Measurements from ENCODE around the gene TMBIM6. TPM values are rescaled to one million over a fixed set of nuclear protein-coding genes. Genes with fewer than 3 reads are reported as not detected.

The TMBIM6 gene
- total RNA-seq, 1 experiment from 2014 or later: 413 TPM

DNA sequence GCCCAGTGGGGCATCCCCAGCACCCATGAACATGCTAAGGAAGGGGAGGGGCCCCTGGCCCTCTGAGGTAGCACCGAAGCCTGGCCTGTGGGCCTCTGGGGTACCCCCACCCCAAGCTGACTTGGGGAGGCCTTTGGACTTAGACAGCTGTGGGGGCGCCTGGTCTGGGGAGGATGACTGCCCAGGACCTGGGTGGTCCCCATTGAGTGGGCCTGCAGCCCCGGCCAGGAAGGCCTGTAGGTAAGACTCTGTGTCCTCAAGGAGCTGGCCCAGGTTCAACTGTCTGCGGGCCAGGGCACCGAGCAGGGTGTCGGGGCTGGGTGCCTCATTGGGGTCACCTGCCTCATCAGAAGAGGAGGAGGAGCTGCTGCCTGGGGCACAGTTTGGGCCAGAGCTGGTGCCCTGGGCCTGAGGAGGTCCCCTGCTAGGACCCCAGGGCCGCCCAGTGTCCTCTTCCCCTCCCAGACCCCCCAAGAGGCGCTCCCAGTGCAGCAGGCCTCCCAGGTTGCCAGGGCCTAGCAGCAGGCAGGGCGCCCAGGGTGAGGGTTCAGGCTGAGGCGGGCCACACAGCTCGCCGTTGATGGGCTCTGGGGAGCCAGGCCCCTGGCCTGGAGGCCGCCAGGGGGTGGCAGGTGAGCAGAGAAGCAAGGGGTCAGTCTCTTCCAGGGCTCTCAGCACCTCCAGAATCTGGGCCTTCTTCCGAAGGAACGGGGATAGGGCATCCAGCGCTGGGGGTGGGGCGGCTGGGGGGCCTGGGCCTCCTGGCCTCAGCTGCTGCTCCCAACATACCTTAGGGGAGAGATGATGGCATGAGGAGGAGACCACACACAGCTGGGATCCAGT lies 55.5 kb downstream of the TMBIM6 start:
- no peak for DNase-seq (ENCODE audit: low read depth)

DNA sequence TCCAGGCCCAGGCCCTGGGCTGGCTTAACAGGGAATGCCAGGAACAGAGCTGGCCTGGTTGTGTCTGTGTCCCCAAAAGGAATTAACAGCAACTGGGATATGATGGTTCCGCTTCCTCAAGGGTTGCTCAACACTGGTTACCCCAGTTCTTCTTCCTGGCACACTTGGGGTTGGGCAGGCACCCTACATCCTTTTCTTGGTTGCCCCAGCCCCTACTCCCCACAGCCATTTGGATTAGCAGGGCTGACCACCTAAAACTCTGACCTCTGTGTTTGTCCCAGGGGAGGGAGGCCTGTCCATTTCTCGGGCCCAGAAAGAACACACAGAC lies 56.1 kb downstream of the TMBIM6 start:
- DNase-seq (ENCODE audit: low read depth): no peak

DNA sequence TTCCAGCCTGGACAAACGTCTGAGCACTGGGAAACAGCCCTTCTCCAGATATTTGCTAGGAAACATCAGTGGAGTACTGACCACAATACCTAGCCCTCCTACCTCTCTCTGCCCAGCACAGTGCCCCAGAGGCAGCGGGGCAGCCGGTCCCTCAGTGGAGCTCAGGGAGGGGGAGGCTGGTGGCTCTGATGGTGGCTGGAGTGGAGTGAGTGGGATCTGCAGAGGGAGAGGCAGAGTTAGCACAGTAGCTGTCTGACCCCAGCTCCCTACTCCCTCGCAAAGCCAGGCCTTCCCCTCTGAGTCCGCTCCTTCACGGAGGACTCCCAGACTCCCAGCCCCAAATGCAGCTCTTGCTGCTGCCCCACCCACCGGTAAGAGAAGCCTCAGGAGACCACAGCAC lies 56.9 kb downstream of the TMBIM6 start:
- DNase-seq (ENCODE audit: low read depth): no peak

GRCh38 chr12:49798934-49799333 lies 57.6 kb downstream of the TMBIM6 start:
- no peak for DNase-seq (ENCODE audit: low read depth)

DNA sequence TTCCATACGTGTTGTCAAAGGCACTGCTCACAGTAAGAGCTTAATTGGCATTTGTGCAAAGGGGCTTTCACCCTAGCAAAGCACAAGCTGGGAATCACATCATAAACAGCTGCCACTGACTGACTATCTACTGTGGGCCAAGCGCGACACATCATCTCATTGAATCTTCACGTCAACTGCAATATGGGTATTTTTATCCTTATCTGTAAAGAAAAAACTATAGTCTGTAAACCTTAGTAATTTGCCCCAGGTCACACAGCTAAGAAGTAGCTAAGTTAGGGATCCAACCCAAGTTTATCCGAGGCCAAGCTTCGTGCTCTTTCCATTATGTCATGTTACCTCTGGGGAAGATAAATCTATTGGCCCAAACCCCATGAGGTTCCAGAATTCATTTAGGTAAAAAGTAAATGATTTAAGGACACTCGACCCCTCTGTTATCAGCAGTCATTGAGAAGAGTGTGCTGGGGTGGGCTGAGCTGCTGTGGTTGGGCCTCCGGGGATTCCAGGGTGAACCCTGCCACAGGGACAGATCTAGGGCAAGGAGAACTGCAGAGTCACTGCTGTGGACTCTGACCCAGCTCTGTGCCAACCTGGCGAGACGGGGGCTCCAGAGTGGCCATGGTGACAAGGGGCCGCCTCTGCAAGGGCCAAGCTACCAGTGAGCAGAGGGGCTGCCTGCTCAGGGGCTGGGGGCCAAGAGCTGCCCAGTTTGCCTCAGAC lies 59.2 kb downstream of the TMBIM6 start:
- DNase-seq (ENCODE audit: low read depth): no peak

DNA sequence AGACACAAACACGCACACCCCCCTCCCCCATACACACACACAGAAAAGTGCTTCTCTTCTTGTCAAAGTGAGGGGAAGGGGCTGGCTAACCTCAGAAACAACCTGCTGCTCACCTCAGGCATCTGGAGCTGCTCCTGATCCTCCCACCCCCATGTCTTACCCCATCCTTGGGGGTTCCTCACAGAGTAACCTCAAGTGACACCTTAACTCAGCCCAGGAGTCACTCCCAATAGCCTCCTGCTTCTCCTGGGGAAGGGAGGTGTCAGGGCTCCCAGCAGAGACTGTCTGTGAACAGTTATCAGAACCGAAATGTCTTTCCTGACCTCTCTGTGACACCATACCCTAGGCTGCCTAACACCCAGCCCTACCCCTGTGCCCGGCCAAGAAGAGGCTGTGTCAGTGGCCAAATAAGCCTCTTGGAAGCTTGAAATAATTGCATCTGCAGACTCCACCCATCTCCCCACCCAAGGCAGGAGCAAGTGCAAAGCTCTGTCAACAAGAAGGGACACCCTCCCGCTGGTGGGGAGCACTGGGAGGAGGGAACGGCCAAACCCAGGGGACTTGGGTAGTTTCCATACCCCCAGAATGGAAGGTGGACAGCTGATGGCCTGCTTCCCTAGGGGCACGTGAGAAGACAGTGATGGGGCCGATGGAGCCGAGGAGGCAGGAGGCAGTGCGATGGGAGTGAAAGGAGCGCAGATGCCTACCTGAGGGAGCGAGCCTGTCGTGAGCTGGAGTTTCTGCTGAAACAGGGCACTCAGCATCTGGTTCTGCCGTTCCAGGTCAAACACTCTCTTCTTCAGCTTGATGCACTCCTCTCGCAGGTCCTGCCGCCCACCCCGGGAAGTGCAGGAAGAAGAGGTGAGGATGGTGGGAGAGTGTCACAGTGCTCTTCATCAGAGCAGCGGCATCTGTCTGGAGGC lies 60.0 kb downstream of the TMBIM6 start:
- DNase-seq (ENCODE audit: low read depth): no peak

DNA sequence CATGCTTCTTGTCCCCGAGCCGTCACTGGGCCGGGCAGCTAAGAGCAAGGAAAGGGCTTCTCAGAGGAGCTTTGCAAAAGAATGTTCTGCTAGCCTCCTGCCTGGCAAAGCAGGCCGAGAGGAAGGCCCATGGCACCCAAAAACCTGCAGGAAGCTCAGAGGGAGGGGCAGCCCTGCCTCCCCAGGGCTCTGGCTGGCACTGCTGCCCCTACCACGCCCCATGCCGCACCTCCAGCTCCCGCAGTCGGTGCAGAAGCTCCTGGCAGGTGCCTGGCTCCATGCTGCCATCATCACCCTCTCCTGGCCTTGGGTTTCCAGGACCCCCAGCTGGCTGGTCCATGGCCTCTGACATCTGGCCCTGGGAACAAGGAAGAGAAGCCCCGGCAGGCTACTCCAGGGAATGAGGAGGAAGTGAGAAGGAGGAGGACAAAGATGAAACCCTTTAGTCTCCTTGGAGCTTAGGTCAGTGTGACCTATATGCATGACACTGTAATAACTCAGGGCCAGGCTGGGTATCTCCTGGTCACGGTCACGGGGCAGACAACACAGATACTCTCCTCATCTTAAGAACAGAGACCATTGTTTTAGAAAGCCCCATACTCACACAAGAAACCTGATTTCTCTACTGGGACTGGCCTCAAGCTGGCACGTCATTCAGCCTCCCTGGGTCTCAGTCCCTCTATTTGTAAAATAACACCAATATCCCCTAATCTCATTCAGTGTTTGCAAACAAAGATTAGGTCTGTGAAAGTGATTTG lies 62.5 kb downstream of the TMBIM6 start:
- no peak for DNase-seq (ENCODE audit: low read depth)

GRCh38 chr12:49804821-49805220 lies 63.5 kb downstream of the TMBIM6 start:
- DNase-seq (ENCODE audit: low read depth): no peak

DNA sequence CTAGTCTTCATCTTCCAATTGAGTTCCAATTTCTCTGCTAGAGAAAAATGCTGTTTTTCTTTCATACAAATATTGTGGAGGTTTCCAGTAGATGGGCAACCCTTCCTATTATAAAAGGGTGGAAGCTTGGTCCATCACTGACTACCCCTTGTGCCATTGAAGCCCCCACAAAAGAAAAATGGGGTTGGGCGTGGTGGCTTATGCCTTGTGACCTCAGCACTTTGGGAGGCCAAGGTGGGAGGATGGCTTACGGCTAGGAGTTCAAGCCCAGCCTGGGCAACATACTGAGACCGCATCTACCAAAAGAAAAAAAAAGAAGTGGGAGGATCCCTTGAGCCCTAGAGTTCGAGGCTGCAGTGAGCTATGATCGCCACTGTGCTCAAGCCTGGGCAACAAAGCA lies 64.1 kb downstream of the TMBIM6 start:
- DNase-seq (ENCODE audit: low read depth): no peak

GRCh38 chr12:49806321-49806813 lies 65.0 kb downstream of the TMBIM6 start:
- no peak for DNase-seq (ENCODE audit: low read depth)

DNA sequence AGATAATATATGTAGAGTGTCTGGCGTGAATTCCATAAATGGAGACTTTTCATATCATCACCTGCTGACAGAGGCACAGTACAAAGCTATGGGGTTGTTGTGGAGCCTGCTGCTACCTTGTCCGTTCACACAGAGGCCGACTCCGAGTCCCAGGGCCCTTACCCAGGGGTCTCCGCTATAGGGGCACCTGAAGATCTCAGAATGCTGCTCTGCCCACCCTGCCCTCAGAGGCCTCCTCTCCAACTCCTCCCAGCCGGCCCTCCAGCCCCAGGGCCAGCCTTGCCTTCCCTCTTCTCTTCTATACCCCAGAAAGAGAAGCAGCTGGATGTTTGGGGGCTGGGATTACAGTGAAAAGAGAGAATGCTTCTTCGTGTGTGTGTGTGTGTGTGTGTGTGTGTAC lies 65.5 kb downstream of the TMBIM6 start:
- no peak for DNase-seq (ENCODE audit: low read depth)

- DNase-seq (ENCODE audit: low read depth): no peak
These were observed 66.7 kb downstream of the TMBIM6 start for GRCh38 chr12:49807991-49808580.

- DNase-seq (ENCODE audit: low read depth): peak; percentile 63
These were observed 67.5 kb downstream of the TMBIM6 start for GRCh38 chr12:49808686-49809380.

DNA sequence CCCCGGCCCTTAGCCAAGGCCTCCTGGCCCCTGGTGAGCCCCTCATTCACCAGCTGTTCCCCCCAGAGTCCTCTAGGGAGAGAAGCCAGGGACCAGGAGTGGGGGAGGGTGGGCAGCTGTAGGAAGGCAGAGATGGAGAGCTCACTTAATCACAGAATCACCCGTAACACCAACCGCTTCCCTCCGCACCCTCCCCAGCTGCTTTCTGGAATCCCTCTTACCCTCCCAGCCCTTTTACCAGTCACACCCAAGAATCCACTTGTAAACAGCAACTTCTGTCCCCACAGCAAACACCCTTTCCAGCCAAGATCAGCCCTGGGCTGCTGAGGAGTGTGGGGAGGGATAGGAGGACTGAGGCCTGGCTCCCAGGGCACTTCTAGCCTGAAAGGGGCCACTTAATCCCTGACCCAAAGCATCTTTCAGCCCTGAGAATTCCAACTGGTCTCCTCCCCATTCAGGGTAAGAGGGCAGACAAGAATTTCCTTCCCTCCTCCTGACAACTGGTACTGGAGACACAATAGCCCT lies 68.1 kb downstream of the TMBIM6 start:
- DNase-seq (ENCODE audit: low read depth): peak; percentile 94

- DNase-seq (ENCODE audit: low read depth): no peak
These were observed 68.6 kb downstream of the TMBIM6 start for GRCh38 chr12:49809906-49810389.

- no peak for DNase-seq (ENCODE audit: low read depth)
These were observed 69.8 kb downstream of the TMBIM6 start for GRCh38 chr12:49811136-49811535.

GRCh38 chr12:49811961-49812401 lies 70.6 kb downstream of the TMBIM6 start:
- DNase-seq (ENCODE audit: low read depth): no peak

- DNase-seq (ENCODE audit: low read depth): peak; percentile 78
These were observed 71.8 kb downstream of the TMBIM6 start for GRCh38 chr12:49813131-49813530.

Measured in LHCN-M2 (cell line).